ENCODE data around the gene KCTD18.

DNA sequence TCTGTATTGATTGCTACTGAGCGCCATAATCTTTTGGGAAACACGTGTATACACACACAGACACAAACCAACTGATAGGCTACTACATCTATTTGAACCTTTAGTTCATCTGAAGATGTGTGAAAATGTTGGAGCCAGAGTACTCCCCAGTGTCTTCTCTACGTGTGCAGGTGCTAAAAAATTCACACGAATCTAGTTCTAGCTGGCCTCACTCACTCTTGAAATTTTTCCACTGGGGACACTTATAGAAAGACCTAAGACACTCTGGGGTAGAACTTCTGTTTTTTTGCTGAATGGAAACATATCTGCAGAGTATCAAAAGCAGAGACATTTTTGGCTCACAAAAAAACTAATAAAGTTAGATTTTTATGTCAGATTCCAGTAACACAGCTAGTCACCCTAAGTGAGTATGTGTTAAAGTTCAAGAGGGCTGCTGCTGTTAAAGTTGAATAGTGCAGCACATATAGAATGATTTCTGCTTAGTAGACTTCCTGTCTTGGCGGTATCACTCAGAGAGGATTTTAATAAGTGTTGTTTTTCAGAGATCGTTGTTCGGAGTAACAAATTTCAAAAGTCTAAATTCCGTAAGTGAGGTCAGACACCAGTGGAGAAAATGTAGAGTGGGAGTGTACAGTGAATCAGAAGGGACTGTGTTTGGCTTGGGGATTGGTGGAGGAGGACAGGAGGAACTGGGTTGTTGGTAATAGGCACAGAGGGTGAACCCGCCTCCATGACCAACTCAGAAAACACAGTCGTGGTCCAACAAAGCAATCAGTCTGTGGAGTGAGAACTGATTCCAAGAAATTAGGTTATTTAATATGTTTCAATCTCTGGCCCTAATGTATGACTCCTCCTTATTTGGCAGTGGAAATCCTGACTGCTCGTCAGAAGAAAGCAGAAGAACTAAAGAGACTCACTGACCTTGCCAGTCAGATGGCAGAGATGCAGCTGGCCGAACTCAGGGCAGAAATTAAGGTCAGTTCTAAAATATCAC is 43.1 kb downstream of the KCTD18 start:
- TF ChIP-seq, protein P1, sequence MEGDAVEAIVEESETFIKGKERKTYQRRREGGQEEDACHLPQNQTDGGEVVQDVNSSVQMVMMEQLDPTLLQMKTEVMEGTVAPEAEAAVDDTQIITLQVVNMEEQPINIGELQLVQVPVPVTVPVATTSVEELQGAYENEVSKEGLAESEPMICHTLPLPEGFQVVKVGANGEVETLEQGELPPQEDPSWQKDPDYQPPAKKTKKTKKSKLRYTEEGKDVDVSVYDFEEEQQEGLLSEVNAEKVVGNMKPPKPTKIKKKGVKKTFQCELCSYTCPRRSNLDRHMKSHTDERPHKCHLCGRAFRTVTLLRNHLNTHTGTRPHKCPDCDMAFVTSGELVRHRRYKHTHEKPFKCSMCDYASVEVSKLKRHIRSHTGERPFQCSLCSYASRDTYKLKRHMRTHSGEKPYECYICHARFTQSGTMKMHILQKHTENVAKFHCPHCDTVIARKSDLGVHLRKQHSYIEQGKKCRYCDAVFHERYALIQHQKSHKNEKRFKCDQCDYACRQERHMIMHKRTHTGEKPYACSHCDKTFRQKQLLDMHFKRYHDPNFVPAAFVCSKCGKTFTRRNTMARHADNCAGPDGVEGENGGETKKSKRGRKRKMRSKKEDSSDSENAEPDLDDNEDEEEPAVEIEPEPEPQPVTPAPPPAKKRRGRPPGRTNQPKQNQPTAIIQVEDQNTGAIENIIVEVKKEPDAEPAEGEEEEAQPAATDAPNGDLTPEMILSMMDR (IDR thresholded peaks at IDR 0.05) = no peak
- TF ChIP-seq POLR2AphosphoS5 (IDR thresholded peaks at IDR 0.05; ENCODE audit: low read depth, low read length) (no peak), SIN3A (IDR thresholded peaks at IDR 0.05; ENCODE audit: borderline replicate concordance, insufficient read depth, low read depth, low read length) (no peak), TCF7L2 (IDR thresholded peaks at IDR 0.05; ENCODE audit: low read depth, low read length) (no peak)
- TF ChIP-seq, protein P2, sequence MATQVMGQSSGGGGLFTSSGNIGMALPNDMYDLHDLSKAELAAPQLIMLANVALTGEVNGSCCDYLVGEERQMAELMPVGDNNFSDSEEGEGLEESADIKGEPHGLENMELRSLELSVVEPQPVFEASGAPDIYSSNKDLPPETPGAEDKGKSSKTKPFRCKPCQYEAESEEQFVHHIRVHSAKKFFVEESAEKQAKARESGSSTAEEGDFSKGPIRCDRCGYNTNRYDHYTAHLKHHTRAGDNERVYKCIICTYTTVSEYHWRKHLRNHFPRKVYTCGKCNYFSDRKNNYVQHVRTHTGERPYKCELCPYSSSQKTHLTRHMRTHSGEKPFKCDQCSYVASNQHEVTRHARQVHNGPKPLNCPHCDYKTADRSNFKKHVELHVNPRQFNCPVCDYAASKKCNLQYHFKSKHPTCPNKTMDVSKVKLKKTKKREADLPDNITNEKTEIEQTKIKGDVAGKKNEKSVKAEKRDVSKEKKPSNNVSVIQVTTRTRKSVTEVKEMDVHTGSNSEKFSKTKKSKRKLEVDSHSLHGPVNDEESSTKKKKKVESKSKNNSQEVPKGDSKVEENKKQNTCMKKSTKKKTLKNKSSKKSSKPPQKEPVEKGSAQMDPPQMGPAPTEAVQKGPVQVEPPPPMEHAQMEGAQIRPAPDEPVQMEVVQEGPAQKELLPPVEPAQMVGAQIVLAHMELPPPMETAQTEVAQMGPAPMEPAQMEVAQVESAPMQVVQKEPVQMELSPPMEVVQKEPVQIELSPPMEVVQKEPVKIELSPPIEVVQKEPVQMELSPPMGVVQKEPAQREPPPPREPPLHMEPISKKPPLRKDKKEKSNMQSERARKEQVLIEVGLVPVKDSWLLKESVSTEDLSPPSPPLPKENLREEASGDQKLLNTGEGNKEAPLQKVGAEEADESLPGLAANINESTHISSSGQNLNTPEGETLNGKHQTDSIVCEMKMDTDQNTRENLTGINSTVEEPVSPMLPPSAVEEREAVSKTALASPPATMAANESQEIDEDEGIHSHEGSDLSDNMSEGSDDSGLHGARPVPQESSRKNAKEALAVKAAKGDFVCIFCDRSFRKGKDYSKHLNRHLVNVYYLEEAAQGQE (IDR thresholded peaks at IDR 0.05; ENCODE audit: insufficient read depth in 1 of 2, low read depth in 2 of 2, low read length in 1 of 2) = no peak

All from Panc1 (cell line).